H1 (cell line): ENCODE data around the gene ZBTB20. TPM values are rescaled to one million over a fixed set of nuclear protein-coding genes. Genes with fewer than 3 reads are reported as not detected.

Source experiments
- CTCF ChIA-PET: fragments of 300-600 bp; sonication (Branson Sonifier 250); formaldehyde crosslinking; loops from one replicate; lab custom pipeline; 2021; ENCODE audit not compliant: partially characterized antibody; lab: Charles Lee
- POLR2A ChIA-PET: fragments of 300-600 bp; sonication (Branson Sonifier 250); formaldehyde crosslinking; loops from one replicate; lab custom pipeline; 2021; ENCODE audit warnings: inconsistent platforms; ENCODE audit not compliant: partially characterized antibody; lab: Charles Lee
- DNase-seq, 2 experiments: peaks; one replicate each; pipeline versions ENCODE4 v3.0.0 to v3.0.0-alpha.2; 2010 to 2022; ENCODE audit warnings: low spot score in 2 of 2, low read depth in 1 of 2, mixed read lengths in 1 of 2
- FAIRE-seq: peaks from 2 replicates; lab custom pipeline; 2011; peaks lifted over from hg19 to GRCh38; lab: Jason Lieb, UNC
- H2AFZ ChIP-seq: 2 replicates; pipeline ENCODE4 v1.8.1; 2012; ENCODE audit warnings: low read length, inconsistent platforms
- H2AK5ac ChIP-seq: 2 replicates; pipeline ENCODE4 v1.6.1; 2013; ENCODE audit warnings: low read depth, low read length
- H2BK120ac ChIP-seq: replicated peaks from 2 replicates; pipeline ENCODE3; 2013; ENCODE audit warnings: low read depth, low read length, inconsistent platforms
- H2BK12ac ChIP-seq: 2 replicates; pipeline ENCODE4 v1.6.1; 2013; ENCODE audit warnings: low read depth, low read length
- H2BK15ac ChIP-seq: 2 replicates; pipeline ENCODE4 v1.6.1; 2013; ENCODE audit warnings: low read length
- H2BK20ac ChIP-seq: 2 replicates; pipeline ENCODE4 v1.6.1; 2013; ENCODE audit warnings: low read length
- H2BK5ac ChIP-seq: 2 replicates; pipeline ENCODE4 v1.6.1; 2013; ENCODE audit warnings: low read depth, low read length
- H3K14ac ChIP-seq: 2 replicates; pipeline ENCODE4 v1.6.1; 2013; ENCODE audit warnings: inconsistent platforms; ENCODE audit not compliant: insufficient read length
- H3K18ac ChIP-seq: 2 replicates; pipeline ENCODE4 v1.6.1; 2013; ENCODE audit warnings: low read length; ENCODE audit errors: extremely low read depth
- H3K23ac ChIP-seq: 2 replicates; pipeline ENCODE4 v1.6.1; 2013; ENCODE audit warnings: inconsistent platforms; ENCODE audit not compliant: insufficient read length
- H3K23me2 ChIP-seq: 2 replicates; pipeline ENCODE4 v1.6.1; 2013; ENCODE audit warnings: low read depth, low read length
- H3K27ac ChIP-seq: 2 replicates; pipeline ENCODE4 v1.6.1; 2011; ENCODE audit warnings: low read depth, low read length, inconsistent platforms
- H3K27me3 ChIP-seq, 4 experiments: replicated peaks in 1 of 4; 1 replicate in 1 of 4; 2 replicates in 3 of 4; pipeline versions ENCODE4 v1.6.1 to v1.8.1; 2011 to 2013; ENCODE audit warnings: low read length in 3 of 4, mild to moderate bottlenecking in 3 of 4, inconsistent platforms in 2 of 4, mixed read lengths in 2 of 4, moderate library complexity in 1 of 4; ENCODE audit not compliant: control insufficient read depth in 3 of 4, insufficient read depth in 3 of 4; ENCODE audit errors: extremely low read depth in 1 of 4
- H3K36me3 ChIP-seq, 4 experiments: 2 replicates each; pipeline versions ENCODE4 v1.6.1 to v1.8.1; 2011 to 2013; ENCODE audit warnings: mild to moderate bottlenecking in 4 of 4, low read length in 3 of 4, moderate library complexity in 2 of 4, control low read depth in 1 of 4, inconsistent platforms in 1 of 4; ENCODE audit not compliant: insufficient read depth in 4 of 4, control insufficient read depth in 2 of 4
- H3K4ac ChIP-seq: replicated peaks from 2 replicates; pipeline ENCODE3; 2013; ENCODE audit warnings: low read length, low read depth, mixed read lengths, inconsistent platforms; ENCODE audit not compliant: insufficient read length
- H3K4me1 ChIP-seq, 4 experiments: replicated peaks in 1 of 4; 1 replicate in 1 of 4; 2 replicates in 3 of 4; pipeline versions ENCODE4 v1.6.1 to v1.8.1; 2011 to 2013; ENCODE audit warnings: low read length in 3 of 4, inconsistent platforms in 2 of 4, mixed read lengths in 1 of 4; ENCODE audit not compliant: insufficient read depth in 4 of 4, control insufficient read depth in 3 of 4
- H3K4me2 ChIP-seq, 2 experiments: 2 replicates each; pipeline versions ENCODE4 v1.6.1 to v1.8.1; 2011 to 2013; ENCODE audit warnings: low read depth in 2 of 2, low read length in 2 of 2, control low read depth in 1 of 2, inconsistent platforms in 1 of 2, mild to moderate bottlenecking in 1 of 2; ENCODE audit not compliant: insufficient read depth in 1 of 2
- H3K4me3 ChIP-seq, 4 experiments: fragments of 200-600, 300-600 bp in 1 of 4; sonication (generic), shearing (Covaris generic), sonication (Bioruptor Twin) in 1 of 4; 2 replicates each; pipeline versions ENCODE4 v1.5.1 to v1.8.1; 2011 to 2016; ENCODE audit warnings: low read length in 4 of 4, low read depth in 3 of 4, control low read depth in 2 of 4, inconsistent platforms in 2 of 4, mild to moderate bottlenecking in 2 of 4, mixed read lengths in 1 of 4, moderate library complexity in 1 of 4; ENCODE audit not compliant: insufficient read depth in 2 of 4; ENCODE audit errors: extremely low read depth in 1 of 4
- H3K56ac ChIP-seq: replicated peaks from 2 replicates; pipeline ENCODE3; 2013; ENCODE audit warnings: low read depth, mild to moderate bottlenecking, mixed read lengths, low read length, inconsistent platforms; ENCODE audit not compliant: insufficient read length
- H3K79me1 ChIP-seq: 2 replicates; pipeline ENCODE4 v1.6.1; 2013; ENCODE audit warnings: low read depth, low read length, control low read depth
- H3K79me2 ChIP-seq, 2 experiments: 2 replicates each; pipeline versions ENCODE4 v1.6.1 to v1.8.1; 2012 to 2013; ENCODE audit warnings: low read length in 2 of 2, mild to moderate bottlenecking in 2 of 2, inconsistent platforms in 1 of 2; ENCODE audit not compliant: insufficient read depth in 2 of 2, control insufficient read depth in 1 of 2
- H3K9ac ChIP-seq, 4 experiments: replicated peaks in 1 of 4; 1 replicate in 1 of 4; 2 replicates in 3 of 4; pipeline versions ENCODE4 v1.6.1 to v1.8.1; 2011 to 2013; ENCODE audit warnings: low read depth in 3 of 4, low read length in 3 of 4, control low read depth in 2 of 4, mild to moderate bottlenecking in 2 of 4, moderate library complexity in 2 of 4, inconsistent platforms in 1 of 4; ENCODE audit errors: extremely low read depth in 1 of 4
- H3K9me3 ChIP-seq, 2 experiments: 2 replicates each; pipeline versions ENCODE4 v1.6.1 to v1.8.1; 2012 to 2013; ENCODE audit warnings: mild to moderate bottlenecking in 2 of 2, moderate library complexity in 2 of 2, control low read depth in 1 of 2, inconsistent platforms in 1 of 2, low read depth in 1 of 2, low read length in 1 of 2, mixed read lengths in 1 of 2; ENCODE audit not compliant: insufficient read depth in 2 of 2
- H4K20me1 ChIP-seq, 2 experiments: replicated peaks in 1 of 2; 2 replicates each; pipeline versions ENCODE3 to v1.8.1; 2011 to 2013; ENCODE audit warnings: inconsistent platforms in 2 of 2, low read length in 2 of 2, mild to moderate bottlenecking in 1 of 2; ENCODE audit not compliant: insufficient read depth in 2 of 2, control insufficient read depth in 1 of 2
- H4K5ac ChIP-seq: 2 replicates; pipeline ENCODE4 v1.6.1; 2013; ENCODE audit warnings: low read length, low read depth, mixed read lengths, inconsistent platforms; ENCODE audit not compliant: insufficient read length
- H4K8ac ChIP-seq: 2 replicates; pipeline ENCODE4 v1.8.0; 2013; ENCODE audit warnings: mild to moderate bottlenecking, moderate library complexity, low read length, inconsistent platforms; ENCODE audit not compliant: insufficient read depth; ENCODE audit errors: extremely low read depth
- H4K91ac ChIP-seq: replicated peaks from 2 replicates; pipeline ENCODE3; 2013; ENCODE audit warnings: low read length, mixed read lengths, inconsistent platforms; ENCODE audit not compliant: insufficient read length
- CEBPB ChIP-seq: IDR thresholded peaks from 2 replicates; pipeline ENCODE4 v1.6.1; 2012; ENCODE audit warnings: low read depth, low read length
- GABPA ChIP-seq: IDR thresholded peaks from 2 replicates; pipeline ENCODE4 v1.6.1; 2011; ENCODE audit warnings: mild to moderate bottlenecking, low read length, moderate library complexity, borderline replicate concordance; ENCODE audit not compliant: insufficient read depth
- NANOG ChIP-seq: IDR thresholded peaks from 2 replicates; pipeline ENCODE4 v1.6.1; 2011; ENCODE audit warnings: low read length, low read depth, mild to moderate bottlenecking, inconsistent platforms; ENCODE audit not compliant: insufficient read depth, poor library complexity, severe bottlenecking
- WGBS, 2 experiments: shearing (Covaris generic) in 1 of 2; methylation state at CpG; one replicate each; pipeline versions ENCODE4 v1.1.6 to v1.1.7; 2013 to 2015; ENCODE audit warnings: low lambda C conversion rate in 2 of 2, mixed read lengths in 2 of 2, inconsistent platforms in 1 of 2, low coverage in 1 of 2, missing lambda C conversion rate in 1 of 2; ENCODE audit not compliant: insufficient replicate concordance in 2 of 2, insufficient coverage in 1 of 2, insufficient read length in 1 of 2; ENCODE audit errors: extremely low coverage in 1 of 2, missing lambda C conversion rate in 1 of 2; 5-methylcytosine and 5-hydroxymethylcytosine counted together
- microRNA counts: library from miRNA; unstranded; fragments of <30 nt; microRNA quantifications from one replicate; lab custom pipeline; 2015
- microRNA-seq, 2 experiments: library from miRNA; unstranded; fragments of <30 nt; microRNA quantifications; one replicate each; pipeline versions ENCODE4 to v1.2.0, GENCODE V29; 2016 to 2020; ENCODE audit warnings: borderline microRNAs expressed in 2 of 2, borderline number of aligned reads in 2 of 2, borderline replicate concordance in 1 of 2
- polyA plus RNA-seq, 7 experiments: library from polyadenylated mRNA; depleted of rRNA in 3 of 7; stranded (reverse) in 5 of 7; unstranded in 2 of 7; fragments of >200 nt in 5 of 7; fragments of 200-250 nt in 2 of 7; gene quantifications; 1 replicate in 5 of 7; 2 replicates in 1 of 7; 4 replicates in 1 of 7; pipeline versions ENCODE4 v1.2.1 to v1.2.3, GENCODE V29; 2011 to 2013; ENCODE audit warnings: missing spikeins in 2 of 7, mixed read lengths in 2 of 7
- small RNA-seq: library from polyadenylated mRNA; stranded (forward); fragments of <200 nt; extraction: miRNeasy Mini kit (QIAGEN cat#:217004); gene quantifications from one replicate; pipeline ENCODE3, GENCODE V24; 2013; ENCODE audit not compliant: insufficient read depth
- total RNA-seq: library from RNA; stranded (reverse); fragmentation: NEBNext Ultra II Directional; extraction: Animal tissue kit (Norgen Biotek cat#: 25700); gene quantifications from 2 replicates; pipeline ENCODE4 v1.2.1, GENCODE V29; 2021

ZBTB20 gene
- total and polyA plus RNA-seq, 2 of the 8 experiments (the other 6 are each of a cell fraction or from before 2014, with no cell fraction given) = 0.35 to 1.3 TPM

DNA sequence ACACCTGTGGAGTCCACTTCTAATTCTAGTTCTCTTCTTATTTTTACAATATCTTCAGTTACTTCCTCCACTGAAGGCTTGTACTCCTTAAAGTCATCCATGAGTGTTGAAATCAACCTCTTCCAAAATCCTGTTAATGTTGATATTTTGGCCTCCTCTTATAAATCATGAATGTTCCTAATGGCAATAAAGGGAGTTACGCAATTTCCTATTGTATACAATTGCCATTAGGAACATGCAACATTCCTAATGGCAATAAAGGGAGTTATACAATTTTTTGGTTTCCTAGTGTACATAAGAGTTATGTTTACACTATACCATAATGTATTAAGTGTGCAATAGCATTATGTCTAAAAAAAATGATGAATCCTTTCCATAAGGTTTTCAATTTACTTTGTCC, 862.4 kb downstream of the ZBTB20 start:
- H3K79me1 ChIP-seq = no peaks in the 10 kb centered on the region
- no peaks in the 10 kb centered on the region for H4K20me1 ChIP-seq
- H4K91ac ChIP-seq = no peak overlapping the region
- H3K36me3 ChIP-seq = no peaks in the 10 kb centered on the region
- no peak for FAIRE-seq
- no peaks in the 10 kb centered on the region for H3K9me3 ChIP-seq
- H2BK15ac ChIP-seq = no peak overlapping the region
- H4K8ac ChIP-seq = no peak overlapping the region
- no peak overlapping the region for H3K18ac ChIP-seq
- H3K23me2 ChIP-seq = no peaks in the 10 kb centered on the region
- peak; percentile 66; the same call in 1 of the 2 replicates for TF ChIP-seq CEBPB
- TF ChIP-seq GABPA = no peak
- no peak for TF ChIP-seq NANOG
- no peak overlapping the region for H3K4me3 ChIP-seq
- H4K5ac ChIP-seq = no peak overlapping the region
- H2BK120ac ChIP-seq = no peak overlapping the region
- H3K56ac ChIP-seq = no peak overlapping the region
- no peak for DNase-seq
- WGBS, 2 experiments = 70% methylated on average over 1 of the region's 1 CpG; no CpG with 5 or more reads in 1 of the 2 experiments
- CTCF ChIA-PET = interaction anchor here (0.6 to 1.6 kb wide), 4 partner anchors 15 to 86 kb away, joined by 3 to 5 read pairs (median 4); no protein-coding TSS in a partner anchor
- no peak overlapping the region for H3K23ac ChIP-seq
- H3K27me3 ChIP-seq = no peaks in the 10 kb centered on the region
- no peaks in the 10 kb centered on the region for H3K4me1 ChIP-seq
- H2BK5ac ChIP-seq = no peak overlapping the region
- no peak overlapping the region for H2AFZ ChIP-seq
- no peaks in the 10 kb centered on the region for H3K79me2 ChIP-seq
- no peak overlapping the region for H2BK20ac ChIP-seq
- H3K27ac ChIP-seq = no peak overlapping the region
- no peak overlapping the region for H3K4me2 ChIP-seq
- H3K14ac ChIP-seq = no peak overlapping the region
- no peak overlapping the region for H2AK5ac ChIP-seq
- no peak overlapping the region for H3K9ac ChIP-seq
- no peak overlapping the region for H3K4ac ChIP-seq
- no peak overlapping the region for H2BK12ac ChIP-seq
- POLR2A ChIA-PET = no interaction called here

MicroRNAs within 50 kb of the gene (microRNA counts, 767-probe panel; counts per million panel counts)
- 879 counts per million, percentile 95 among the panel's probes with 10 or more counts for microRNA hsa-miR-568 (lab: Ali Mortazavi, UCI)

Small RNAs within 50 kb of the gene (microRNA-seq; reads per million reads assigned to microRNA genes)
- gene MIR4796 = 0 to 0.23 reads per million in 2 experiments

Small RNAs within 50 kb of the gene (small RNA-seq; reads per million reads assigned to genes)
- not detected for gene MIR4796
